ENCODE measurements around the gene CAMKK2.

Gene CAMKK2

GRCh38 chr12:121189131-121189530 is 107.4 kb downstream of the CAMKK2 start:
- Histone ChIP-seq H2BK12ac (ENCODE audit: low read length in 2 of 2) (peak overlapping the region; percentile 2 to 23), H3K4ac (ENCODE audit: low read depth in 1 of 2, low read length in 2 of 2) (no peak overlapping the region), H2AK5ac (ENCODE audit: low read length, severe bottlenecking) (peak overlapping the region; percentile 74), H3K14ac (ENCODE audit: low read length in 2 of 2) (no peak overlapping the region), H2BK120ac (ENCODE audit: low read depth, low read length) (no peak overlapping the region), H3K4me3 (ENCODE audit: insufficient read depth in 1 of 2, low read depth in 1 of 2, low read length in 2 of 2) (no peak overlapping the region), H3K23ac (ENCODE audit: low read length in 2 of 2) (no peak overlapping the region), H3K9me3 (ENCODE audit: control insufficient read depth, low read length) (peaks cover 3% of the 10 kb centered on the region), H2BK15ac (ENCODE audit: low read depth, poor library complexity, severe bottlenecking) (no peak overlapping the region), H3K27me3 (ENCODE audit: control insufficient read depth in 1 of 2, insufficient read depth in 1 of 2, low read length in 2 of 2) (no peaks in the 10 kb centered on the region), H2AFZ (ENCODE audit: low read depth, low read length) (no peak overlapping the region), H4K91ac (ENCODE audit: low read length) (no peak overlapping the region), H3K18ac (ENCODE audit: low read depth in 1 of 2, low read length in 2 of 2) (no peak overlapping the region), H3K4me1 (ENCODE audit: control insufficient read depth, insufficient read depth, low read depth, low read length) (peaks cover 12% of the 10 kb centered on the region), H3K9ac (ENCODE audit: low read length) (no peak overlapping the region), H2BK5ac (ENCODE audit: low read depth, low read length, poor library complexity, severe bottlenecking) (no peak overlapping the region), H3K36me3 (ENCODE audit: control insufficient read depth in 1 of 2, insufficient read depth in 2 of 2, low read depth in 1 of 2, low read length in 2 of 2) (peaks cover 0 to 2% of the 10 kb centered on the region in 2 experiments), H3K27ac (ENCODE audit: low read length, poor library complexity, severe bottlenecking) (peak overlapping the region; percentile 81), H3K4me2 (ENCODE audit: low read length, poor library complexity, severe bottlenecking) (peak overlapping the region; percentile 27), H4K8ac (ENCODE audit: low read length) (no peak overlapping the region), H3K79me1 (replicated peaks; ENCODE audit: low read length, poor library complexity, severe bottlenecking) (no peaks in the 10 kb centered on the region)
- DNase-seq: no peak
- WGBS: 94% methylated on average over 6 of the region's 9 CpGs

GRCh38 chr12:121188227-121188626 is 108.3 kb downstream of the CAMKK2 start:
- Histone ChIP-seq H3K9ac (ENCODE audit: low read length) (no peak overlapping the region), H4K8ac (ENCODE audit: low read length) (no peak overlapping the region), H3K14ac (ENCODE audit: low read length in 2 of 2) (no peak overlapping the region), H2BK5ac (ENCODE audit: low read depth, low read length, poor library complexity, severe bottlenecking) (no peak overlapping the region), H2AK5ac (ENCODE audit: low read length, severe bottlenecking) (no peak overlapping the region), H2AFZ (ENCODE audit: low read depth, low read length) (no peak overlapping the region), H2BK15ac (ENCODE audit: low read depth, poor library complexity, severe bottlenecking) (no peak overlapping the region), H3K23ac (ENCODE audit: low read length in 2 of 2) (no peak overlapping the region), H3K9me3 (ENCODE audit: control insufficient read depth, low read length) (peaks cover 3% of the 10 kb centered on the region), H3K79me1 (replicated peaks; ENCODE audit: low read length, poor library complexity, severe bottlenecking) (no peaks in the 10 kb centered on the region), H3K4me3 (ENCODE audit: insufficient read depth in 1 of 2, low read depth in 1 of 2, low read length in 2 of 2) (no peak overlapping the region), H3K27ac (ENCODE audit: low read length, poor library complexity, severe bottlenecking) (no peak overlapping the region), H3K36me3 (ENCODE audit: control insufficient read depth in 1 of 2, insufficient read depth in 2 of 2, low read depth in 1 of 2, low read length in 2 of 2) (peaks cover 0 to 2% of the 10 kb centered on the region in 2 experiments), H3K4me2 (ENCODE audit: low read length, poor library complexity, severe bottlenecking) (no peak overlapping the region), H2BK12ac (ENCODE audit: low read length in 2 of 2) (no peak overlapping the region), H3K4me1 (ENCODE audit: control insufficient read depth, insufficient read depth, low read depth, low read length) (peaks cover 10% of the 10 kb centered on the region), H3K27me3 (ENCODE audit: control insufficient read depth in 1 of 2, insufficient read depth in 1 of 2, low read length in 2 of 2) (no peaks in the 10 kb centered on the region), H4K91ac (ENCODE audit: low read length) (no peak overlapping the region), H3K18ac (ENCODE audit: low read depth in 1 of 2, low read length in 2 of 2) (no peak overlapping the region), H2BK120ac (ENCODE audit: low read depth, low read length) (no peak overlapping the region), H3K4ac (ENCODE audit: low read depth in 1 of 2, low read length in 2 of 2) (no peak overlapping the region)
- 95% methylated on average over 2 of the region's 2 CpGs for WGBS
- DNase-seq: no peak

Data from mesenchymal stem cell (in vitro differentiated cells and primary cell).